Forelimb muscle (tissue), 1 donor: ENCODE results near the gene PIRT. TPM values are rescaled to one million over a fixed set of nuclear protein-coding genes. Genes with fewer than 3 reads are reported as not detected.

Source experiments
- DNase-seq: peaks from one replicate; pipeline ENCODE4 v3.0.0-alpha.2; 2013; ENCODE audit warnings: low read depth
- polyA plus RNA-seq: library from polyadenylated mRNA; unstranded; fragments of 120-200 nt; gene quantifications from one replicate; pipeline ENCODE4 v1.2.1, GENCODE V29; 2013; ENCODE audit not compliant: insufficient read length

The PIRT gene
- polyA plus RNA-seq, 1 donor: 0.06 TPM

- DNase-seq: no peak
These were observed 16.1 kb downstream of the PIRT start for GRCh38 chr17:10821770-10822169.

DNA sequence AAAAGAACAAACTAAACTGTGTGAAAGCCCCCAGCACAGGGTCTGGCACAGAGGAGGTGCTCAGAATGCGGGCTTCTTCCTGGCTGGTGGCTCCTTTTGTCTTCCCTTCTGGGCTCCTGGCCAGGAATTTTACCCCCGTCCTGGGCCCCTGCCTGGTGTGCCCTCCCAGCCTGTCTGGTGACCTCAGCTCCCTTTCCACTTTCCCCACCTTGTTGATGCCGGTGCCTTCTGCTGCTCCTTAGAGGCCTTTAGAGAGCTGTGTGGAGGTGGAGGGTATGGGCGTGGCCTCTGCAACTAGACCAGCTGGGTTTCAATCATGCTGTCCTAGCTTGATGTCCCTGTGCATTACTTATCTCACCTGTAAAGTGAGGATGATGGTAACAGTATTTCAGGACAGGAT lies 16.8 kb downstream of the PIRT start:
- DNase-seq: no peak

GRCh38 chr17:10815319-10815718 lies 22.6 kb downstream of the PIRT start:
- DNase-seq: no peak

- DNase-seq: no peak
These were observed 23.8 kb downstream of the PIRT start for GRCh38 chr17:10814075-10814474.

DNA sequence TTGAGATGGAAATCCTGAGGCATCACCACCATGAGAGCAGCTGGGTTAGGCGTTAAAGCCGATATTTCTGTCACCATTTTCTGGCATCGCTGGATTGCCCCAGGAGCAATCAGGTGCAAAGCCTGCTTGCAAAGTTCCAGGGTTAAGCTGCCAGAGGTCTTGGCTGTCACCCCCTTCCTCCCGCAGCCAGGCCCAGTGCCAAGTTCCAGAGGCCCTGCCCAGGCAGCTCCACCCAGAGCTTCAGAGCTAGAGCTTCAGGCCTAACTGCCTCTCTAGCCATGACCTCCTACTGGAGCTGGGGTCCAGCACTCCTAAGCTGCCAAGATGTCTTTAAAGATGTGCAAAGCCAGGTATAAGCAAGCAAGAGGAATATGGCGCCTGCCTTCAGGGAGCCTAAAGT lies 25.2 kb downstream of the PIRT start:
- DNase-seq: no peak

DNA sequence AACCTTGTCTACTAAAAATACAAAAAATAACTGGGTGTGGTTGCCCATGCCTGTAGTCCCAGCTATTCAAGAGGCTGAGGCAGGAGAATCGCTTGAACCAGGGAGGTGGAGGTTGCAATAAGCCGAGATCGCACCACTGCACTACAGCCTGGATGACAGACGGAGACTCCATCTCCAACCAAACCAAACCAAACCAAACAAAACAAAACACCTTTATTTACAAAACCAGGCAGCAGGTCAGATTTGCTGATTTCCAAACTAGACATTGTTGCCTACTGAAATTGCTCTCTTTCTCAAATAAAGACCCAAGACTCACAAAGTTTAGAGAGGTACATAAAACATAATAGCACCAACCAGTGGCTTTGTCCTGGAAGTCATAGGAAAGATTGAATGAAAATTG lies 28.3 kb downstream of the PIRT start:
- no peak for DNase-seq

DNA sequence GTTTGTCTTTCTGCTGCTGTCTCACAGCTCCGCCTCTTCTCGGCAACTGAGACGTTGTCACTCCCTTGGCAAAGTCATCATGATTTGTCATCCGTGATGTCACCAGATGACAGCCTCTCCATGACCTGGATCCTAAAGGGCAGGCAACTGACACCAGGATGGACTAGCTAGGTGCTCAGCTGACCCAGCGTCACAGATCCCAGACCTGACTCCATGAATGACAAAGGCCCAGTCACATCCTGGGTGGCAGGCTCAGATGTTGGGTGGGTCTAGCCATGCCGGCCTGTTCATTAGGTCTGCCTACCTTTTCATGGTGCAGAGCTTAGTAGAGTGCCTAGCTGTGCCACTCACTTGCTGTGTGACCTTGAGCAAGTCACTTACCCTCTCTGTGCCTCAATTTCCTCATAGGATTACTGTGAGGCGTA lies 30.2 kb downstream of the PIRT start:
- no peak for DNase-seq

GRCh38 chr17:10806545-10807262 lies 31.2 kb downstream of the PIRT start:
- DNase-seq: no peak

GRCh38 chr17:10805911-10806310 lies 32.0 kb downstream of the PIRT start:
- DNase-seq: no peak

GRCh38 chr17:10804546-10804945 lies 33.3 kb downstream of the PIRT start:
- DNase-seq: no peak

GRCh38 chr17:10803830-10804475 lies 33.9 kb downstream of the PIRT start, which contains the start of gene TMEM238L:
TSS of gene TMEM238L (minus strand) at chr17:10804099. CDS start at chr17:10803963, 136 bp downstream.
- DNase-seq: no peak

DNA sequence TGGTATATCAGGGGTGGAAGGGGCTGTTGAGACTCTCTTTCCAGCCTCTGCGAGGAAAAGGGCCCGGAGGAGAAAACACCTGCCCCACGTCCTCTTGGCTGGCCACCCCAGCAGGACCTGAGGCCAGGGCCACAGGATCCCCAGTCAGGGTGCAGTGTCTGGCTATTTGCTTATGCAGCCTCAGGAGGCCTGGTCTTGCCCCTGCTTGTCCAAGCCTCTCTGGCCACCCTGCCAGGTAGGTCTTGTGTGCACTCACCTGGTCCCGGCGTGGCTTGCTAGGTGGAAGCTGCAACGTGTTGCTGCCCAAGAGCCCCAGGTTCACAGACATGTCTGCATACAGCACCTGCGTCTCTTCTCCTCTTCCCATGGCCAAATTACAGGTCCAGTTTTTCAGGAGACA lies 34.5 kb downstream of the PIRT start:
- DNase-seq: no peak

DNA sequence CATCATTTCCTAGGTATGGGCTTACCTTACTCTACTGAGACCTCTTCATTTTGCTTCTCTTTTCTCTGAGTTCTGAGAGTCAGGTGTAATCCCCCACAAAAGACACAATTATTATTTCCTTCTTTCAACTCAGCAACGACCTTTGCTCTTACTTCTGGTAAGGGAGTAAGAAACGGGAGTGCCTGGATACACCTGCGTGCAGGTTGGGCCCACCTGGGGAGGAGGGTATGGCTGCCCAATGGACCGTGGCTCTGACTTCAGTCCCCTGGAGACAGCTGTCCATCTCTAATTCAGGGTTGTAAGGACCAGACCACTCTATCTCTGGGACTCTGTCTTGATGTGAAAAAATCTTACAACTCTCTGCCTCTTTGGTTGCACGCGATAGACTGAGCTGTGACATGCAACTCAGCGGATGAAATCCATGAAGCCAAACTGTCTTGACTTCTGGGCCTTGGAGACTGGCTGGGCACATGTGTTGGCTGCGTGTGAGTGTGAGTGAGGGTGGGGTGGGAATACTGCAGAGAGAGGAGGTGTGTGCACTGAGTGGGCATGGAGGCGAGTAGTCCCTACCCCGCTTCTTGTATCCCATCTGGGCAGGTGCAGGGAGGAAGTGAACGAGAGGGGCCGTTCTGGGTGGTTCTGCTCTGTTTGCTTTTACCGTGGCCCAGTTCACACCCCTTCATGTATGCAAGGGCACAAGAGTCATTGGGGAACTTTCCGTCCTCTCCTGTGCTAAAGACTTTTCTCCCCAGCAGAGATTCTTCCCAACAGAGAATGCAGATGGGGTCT lies 35.2 kb downstream of the PIRT start:
- no peak for DNase-seq

DNA sequence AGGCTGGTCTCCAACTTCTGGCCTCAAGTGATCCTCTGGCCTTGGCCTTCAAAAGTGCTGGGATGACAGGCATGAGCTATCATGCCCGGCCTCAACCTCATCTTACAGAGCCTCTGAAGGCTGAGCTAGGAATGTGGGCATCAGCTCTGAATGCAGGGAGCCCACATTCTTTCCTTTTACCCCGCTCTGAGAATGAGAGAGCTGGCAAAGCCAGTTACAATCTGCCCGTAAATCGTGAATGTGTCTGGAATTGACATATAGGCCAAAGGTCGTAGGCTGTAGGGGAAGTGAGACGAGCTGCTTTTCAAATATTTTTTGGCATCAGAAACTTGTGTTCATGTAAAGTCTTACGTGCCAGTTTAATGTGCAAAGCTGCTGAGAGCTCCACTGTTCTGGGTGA lies 38.5 kb downstream of the PIRT start:
- no peak for DNase-seq

GRCh38 chr17:10798910-10799309 lies 39.0 kb downstream of the PIRT start:
- no peak for DNase-seq

GRCh38 chr17:10798332-10798749 lies 39.5 kb downstream of the PIRT start:
- no peak for DNase-seq

GRCh38 chr17:10797476-10798328 lies 40.2 kb downstream of the PIRT start:
- DNase-seq: no peak

DNA sequence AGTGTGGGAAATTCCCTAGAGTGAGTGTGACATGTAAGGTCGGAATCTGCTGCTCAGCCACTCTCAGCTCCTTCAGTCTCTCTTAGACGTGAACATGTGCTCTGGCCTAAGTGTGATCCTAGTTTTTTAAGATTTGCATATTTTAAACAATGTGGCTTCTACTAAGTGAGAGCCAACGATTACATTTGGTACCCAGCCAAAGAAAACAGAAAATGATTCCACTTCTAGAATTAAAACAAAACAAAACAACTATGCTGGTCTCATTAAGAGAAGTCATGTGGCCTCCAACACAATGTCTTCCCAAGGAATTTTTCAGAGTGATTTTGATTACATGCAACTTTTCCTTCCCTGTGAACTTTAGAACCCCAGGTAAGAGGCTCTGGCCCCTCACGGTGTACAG lies 44.1 kb downstream of the PIRT start:
- DNase-seq: no peak

DNA sequence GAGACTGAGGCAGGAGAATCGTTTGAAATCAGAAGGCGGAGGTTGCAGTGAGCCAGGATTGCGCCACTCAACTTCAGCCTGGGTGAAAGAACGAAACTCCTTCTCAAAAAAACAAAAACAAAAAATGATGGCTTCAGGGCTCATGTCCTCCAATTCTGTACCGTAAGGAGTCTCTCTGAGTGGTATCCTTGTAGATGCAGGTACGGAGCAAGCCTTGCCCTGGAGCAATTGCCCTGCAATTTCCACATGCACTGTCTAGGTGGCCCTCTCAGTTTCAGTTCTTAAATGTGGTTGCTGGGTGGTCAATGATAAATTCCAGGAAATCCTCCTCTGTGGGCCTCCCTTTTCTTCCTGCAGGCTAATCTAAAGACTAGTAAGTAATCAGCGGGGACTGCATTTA lies 44.6 kb downstream of the PIRT start:
- DNase-seq: no peak

GRCh38 chr17:10792151-10792550 lies 45.7 kb downstream of the PIRT start:
- no peak for DNase-seq

DNA sequence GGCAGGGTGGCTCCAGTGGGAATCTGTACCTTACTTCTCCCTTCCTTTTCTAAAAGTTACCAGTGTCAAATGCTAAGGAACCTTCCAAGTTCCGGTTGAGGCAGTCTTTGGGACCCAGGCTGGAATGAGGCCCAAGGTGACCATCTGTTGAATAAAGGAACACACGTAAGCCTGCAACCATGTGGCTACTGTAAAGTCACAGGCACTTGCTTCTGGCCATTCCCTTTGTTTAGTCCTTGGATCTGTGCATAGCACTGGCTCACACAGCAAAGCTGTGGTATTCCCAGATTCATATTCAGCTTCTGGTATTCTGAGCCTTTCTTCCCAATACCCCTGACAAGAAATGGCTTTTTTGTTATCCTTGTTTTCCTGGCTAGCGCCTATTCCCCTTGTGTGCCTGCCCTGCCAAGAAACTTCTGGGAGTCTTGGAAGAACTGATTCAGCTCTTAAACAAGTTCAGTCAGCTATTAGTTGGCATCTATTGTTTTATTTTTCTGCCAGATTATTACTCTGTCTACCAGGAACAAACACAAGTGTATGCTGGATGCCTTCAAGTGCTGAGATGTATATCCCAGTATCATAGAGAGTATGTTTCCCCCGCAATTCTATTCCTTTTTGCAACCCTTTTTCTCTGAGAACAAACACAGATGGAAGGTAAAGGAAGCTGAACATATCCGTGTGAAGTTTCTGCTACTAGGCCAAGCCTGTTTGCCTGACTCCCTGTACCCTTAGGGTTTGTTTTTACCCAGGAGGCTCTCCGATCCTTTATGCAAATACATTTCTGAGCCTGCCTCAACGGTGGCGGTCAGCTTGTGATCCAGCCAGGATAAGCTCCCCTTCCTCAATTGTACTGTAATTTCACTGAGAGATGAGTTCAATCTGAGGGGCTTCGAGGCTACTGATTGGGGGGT lies 47.1 kb downstream of the PIRT start:
- DNase-seq: peak; percentile 48
